Aorta (tissue), 5 donors: ENCODE results near the gene WNK1. TPM values are rescaled to one million over a fixed set of nuclear protein-coding genes. Genes with fewer than 3 reads are reported as not detected.
A peak's percentile ranks its signal among the peaks of the same experiment; 100 is the strongest.

ENCODE experiments used
- ATAC-seq: fragments of 200-7000 bp; cut with Tn5 transposase; one replicate; pipeline ENCODE4 v1.9.1; 2022; ENCODE audit warnings: moderate library complexity; ENCODE audit not compliant: low FRiP score
- DNase-seq, 2 donors: peaks; one replicate each; pipeline ENCODE4 v3.0.0-alpha.2; 2020
- H3K27ac ChIP-seq, 2 donors: one replicate each; pipeline ENCODE4 v1.5.1; 2013; ENCODE audit warnings: low read length in 2 of 2, mild to moderate bottlenecking in 2 of 2, moderate library complexity in 2 of 2, control low read depth in 1 of 2, inconsistent platforms in 1 of 2, low read depth in 1 of 2
- H3K27me3 ChIP-seq, 2 donors: one replicate each; pipeline ENCODE4 v1.6.1; 2013; ENCODE audit warnings: control low read depth in 1 of 2, low read length in 1 of 2, mild to moderate bottlenecking in 1 of 2, moderate library complexity in 1 of 2; ENCODE audit not compliant: insufficient read depth in 2 of 2, control insufficient read depth in 1 of 2
- H3K36me3 ChIP-seq, 2 donors: one replicate each; pipeline ENCODE4 v1.6.1; 2013; ENCODE audit warnings: control low read depth in 1 of 2, low read length in 1 of 2, mild to moderate bottlenecking in 1 of 2; ENCODE audit not compliant: insufficient read depth in 2 of 2, control insufficient read depth in 1 of 2
- H3K4me1 ChIP-seq, 2 donors: one replicate each; pipeline ENCODE4 v1.6.1; 2013; ENCODE audit warnings: low read length in 2 of 2, control low read depth in 1 of 2, mild to moderate bottlenecking in 1 of 2, moderate library complexity in 1 of 2; ENCODE audit not compliant: insufficient read depth in 2 of 2, control insufficient read depth in 1 of 2
- H3K4me3 ChIP-seq, 2 donors: one replicate each; pipeline ENCODE4 v1.5.1; 2013; ENCODE audit warnings: low read length in 2 of 2, control low read depth in 1 of 2, mild to moderate bottlenecking in 1 of 2
- H3K9me3 ChIP-seq: one replicate; pipeline ENCODE4 v1.6.1; 2013; ENCODE audit warnings: mild to moderate bottlenecking, low read length; ENCODE audit not compliant: control insufficient read depth
- WGBS, 2 donors: extraction: QIAGEN DNeasy Blood & Tissue Kit; methylation state at CpG; one replicate each; pipeline ENCODE4 v1.1.7; 2013; 5-methylcytosine and 5-hydroxymethylcytosine counted together
- intact Hi-C, 2 donors: fragments of 100-400 bp; cut with DNase I; formaldehyde crosslinking; loops; one replicate each; pipeline versions ENCODE4 v1.14.2 to v1.15.0; 2022
- polyA plus RNA-seq, 2 donors: library from polyadenylated mRNA; stranded (reverse); fragments of 200-250 nt; gene quantifications; one replicate each; pipeline ENCODE4 v1.2.3, GENCODE V29; 2013
- total RNA-seq, 2 donors: library from RNA; stranded (reverse); fragmentation: NEBNext Ultra II Directional; extraction: Animal tissue kit (Norgen Biotek cat#: 25700); gene quantifications; one replicate each; pipeline ENCODE4 v1.2.1, GENCODE V29; 2021
- donor health status: healthy with polysubstance abuse.
- donor health status: Bipolar disorder and iron deficiency.
- donor health status: DM: no; HTN: no; CAD: no.
- donor health status: DM: no; HTN: no; CAD: no.
- donor health status: DM: yes; HTN: yes; CAD: no.

Gene WNK1
- total and polyA plus RNA-seq, 4 donors = 22.3 to 226 (median 106) TPM

- DNase-seq (no peak), ATAC-seq (no peak)
- Histone ChIP-seq H3K9me3 (no peaks in the 10 kb centered on the region), H3K27me3 (no peaks in the 10 kb centered on the region), H3K4me3 (no peak overlapping the region), H3K36me3 (no peaks in the 10 kb centered on the region), H3K27ac (no peak overlapping the region), H3K4me1 (peaks cover 2 to 6% of the 10 kb centered on the region in 2 donors)
- intact Hi-C loops = no loop called here
These were observed 48.0 kb downstream of the WNK1 start for GRCh38 chr12:800401-800800.

- no peak for ATAC-seq
- WGBS, 2 donors = 29 to 38% methylated on average over 3 of the region's 3 CpGs
These were observed 50.1 kb downstream of the WNK1 start for GRCh38 chr12:802242-803120.

GRCh38 chr12:805022-805632 is 52.7 kb downstream of the WNK1 start:
- peaks cover 2 to 6% of the 10 kb centered on the region in 2 donors for H3K4me1 ChIP-seq
- no peak overlapping the region for H3K4me3 ChIP-seq
- intact Hi-C loops = loop anchor here in 1 of 2 donors (5.0 kb wide), 1 partner anchor 53 kb away; the partner anchor contains the start of gene WNK1
- 76 to 82% methylated on average over 3 of the region's 3 CpGs for WGBS, 2 donors
- H3K27ac ChIP-seq = no peak overlapping the region
- no peaks in the 10 kb centered on the region for H3K36me3 ChIP-seq
- DNase-seq (no peak), ATAC-seq (no peak)
- no peaks in the 10 kb centered on the region for H3K9me3 ChIP-seq
- H3K27me3 ChIP-seq = no peaks in the 10 kb centered on the region

More at GRCh38 chr12:802242-803120, 50.1 kb downstream of the WNK1 start:
- H3K9me3 ChIP-seq = no peaks in the 10 kb centered on the region
- no peaks in the 10 kb centered on the region for H3K36me3 ChIP-seq
- H3K27ac ChIP-seq = no peak overlapping the region
- DNase-seq = no peak
- H3K27me3 ChIP-seq = no peaks in the 10 kb centered on the region
- peaks cover 2 to 6% of the 10 kb centered on the region in 2 donors for H3K4me1 ChIP-seq
- no peak overlapping the region for H3K4me3 ChIP-seq
- intact Hi-C loops = no loop called here

DNA sequence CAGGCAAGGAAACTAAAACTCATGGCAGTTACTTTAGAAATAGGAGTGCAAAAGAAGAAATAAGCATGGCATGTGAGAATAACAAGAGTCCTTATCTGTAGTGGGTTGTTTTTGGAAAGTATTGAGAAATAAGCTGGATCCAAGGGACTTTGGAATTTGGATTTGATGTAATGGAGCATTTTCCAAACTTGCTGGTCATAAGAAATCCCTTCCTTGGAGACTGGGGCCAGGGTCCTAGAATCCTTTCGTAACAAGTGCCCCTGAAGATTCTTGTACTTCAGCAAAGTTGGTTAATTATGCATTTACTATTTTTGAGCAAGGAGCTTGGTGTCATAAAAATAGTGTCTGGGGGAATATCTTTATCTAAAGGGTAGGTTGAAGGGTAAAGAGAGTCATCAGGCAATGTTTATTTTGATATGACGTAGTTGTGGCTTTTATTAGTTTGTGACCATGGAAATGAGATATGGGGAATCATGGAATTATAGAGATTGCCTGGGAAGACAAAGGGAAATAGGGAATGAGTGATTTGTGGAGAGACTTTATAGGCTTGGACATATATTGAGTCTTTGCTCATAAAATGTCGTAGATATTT is 53.9 kb downstream of the WNK1 start:
- no peaks in the 10 kb centered on the region for H3K36me3 ChIP-seq
- peaks cover 2 to 4% of the 10 kb centered on the region in 2 donors for H3K4me1 ChIP-seq
- ATAC-seq = peak; percentile 65
- peak overlapping the region in 1 of 2 donors; percentile 49 for H3K27ac ChIP-seq
- no peak for DNase-seq
- H3K27me3 ChIP-seq = no peaks in the 10 kb centered on the region
- 21 to 22% methylated on average over 3 of the region's 3 CpGs for WGBS, 2 donors
- intact Hi-C loops = loop anchor here in 1 of 2 donors (5.0 kb wide), 1 partner anchor 54 kb away; the partner anchor contains the start of gene WNK1
- H3K9me3 ChIP-seq = no peaks in the 10 kb centered on the region
- H3K4me3 ChIP-seq = no peak overlapping the region

GRCh38 chr12:807041-807735 is 54.8 kb downstream of the WNK1 start:
- intact Hi-C loops = loop anchor here in 1 of 2 donors (5.0 kb wide), 1 partner anchor 55 kb away; the partner anchor contains the start of gene WNK1
- no peaks in the 10 kb centered on the region for H3K36me3 ChIP-seq
- no peaks in the 10 kb centered on the region for H3K27me3 ChIP-seq
- peaks cover 0 to 4% of the 10 kb centered on the region in 2 donors for H3K4me1 ChIP-seq
- ATAC-seq (peak; percentile 36), DNase-seq (no peak)
- H3K27ac ChIP-seq = peak overlapping the region in 1 of 2 donors; percentile 49
- no peak overlapping the region for H3K4me3 ChIP-seq
- no peaks in the 10 kb centered on the region for H3K9me3 ChIP-seq
- WGBS, 2 donors = 63 to 69% methylated on average over 2 of the region's 2 CpGs

DNA sequence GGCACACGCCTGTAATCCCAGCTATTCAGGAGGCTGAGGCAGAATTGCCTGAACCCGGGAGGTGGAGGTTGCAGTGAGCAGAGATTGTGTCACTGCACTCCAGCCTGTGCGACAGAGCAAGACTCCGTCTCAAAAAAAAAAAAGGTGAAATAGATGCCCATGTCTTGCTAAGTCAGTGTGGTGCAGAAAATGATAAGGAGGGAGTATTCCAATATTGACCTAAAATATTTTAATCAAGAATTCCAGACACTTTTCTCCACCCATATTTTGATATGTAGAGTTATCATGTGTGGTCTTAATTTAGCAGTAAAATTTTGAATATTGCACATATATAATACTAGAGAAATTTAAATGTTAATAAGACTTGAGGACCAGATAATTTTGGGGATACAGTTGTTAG is 57.7 kb downstream of the WNK1 start:
- no peak for ATAC-seq
- DNase-seq = no peak
- Histone ChIP-seq H3K27ac (no peak overlapping the region), H3K4me3 (no peak overlapping the region), H3K36me3 (no peaks in the 10 kb centered on the region), H3K4me1 (peaks cover 0 to 1% of the 10 kb centered on the region in 2 donors), H3K27me3 (no peaks in the 10 kb centered on the region), H3K9me3 (no peaks in the 10 kb centered on the region)
- intact Hi-C loops = loop anchor here in 1 of 2 donors (5.0 kb wide), 2 partner anchors 53 to 238 kb away; no protein-coding TSS in a partner anchor
- 68 to 97% methylated on average over 4 of the region's 4 CpGs for WGBS, 2 donors

- intact Hi-C loops = loop anchor here in 1 of 2 donors (5.0 kb wide), 2 partner anchors 54 to 239 kb away; no protein-coding TSS in a partner anchor
- Histone ChIP-seq H3K4me1 (no peaks in the 10 kb centered on the region), H3K36me3 (no peaks in the 10 kb centered on the region), H3K27me3 (no peaks in the 10 kb centered on the region), H3K4me3 (no peak overlapping the region), H3K27ac (no peak overlapping the region), H3K9me3 (no peaks in the 10 kb centered on the region)
- ATAC-seq = no peak
- DNase-seq = no peak
- 57 to 59% methylated on average over 5 of the region's 5 CpGs for WGBS, 2 donors
These were observed 58.5 kb downstream of the WNK1 start for GRCh38 chr12:810671-811415.
